ENCODE measurements around the gene IGF2BP2. TPM values are rescaled to one million over a fixed set of nuclear protein-coding genes. Genes with fewer than 3 reads are reported as not detected.

The IGF2BP2 gene
- total and polyA plus RNA-seq, 2 of the 8 experiments (the other 6 are each of a cell fraction or from before 2014, with no cell fraction given) = 7.4 to 121 TPM

GRCh38 chr3:185858502-185859225 is 33.8 kb upstream of the IGF2BP2 start:
- no peak overlapping the region for H3K56ac ChIP-seq (replicated peaks; ENCODE audit: insufficient read length, low read depth, low read length)
- H3K9me3 ChIP-seq (ENCODE audit: insufficient read depth in 2 of 2, low read depth in 1 of 2, low read length in 1 of 2) = peaks cover 0 to 4% of the 10 kb centered on the region in 2 experiments; a peak in 1 of 4 replicates
- no peak overlapping the region for H3K9ac ChIP-seq (replicated peaks in 1 of 4; ENCODE audit: extremely low read depth in 1 of 4, low read depth in 3 of 4, low read length in 3 of 4)
- H4K8ac ChIP-seq (ENCODE audit: extremely low read depth, insufficient read depth, low read length) = no peak overlapping the region
- ChIA-PET POLR2A (ENCODE audit: partially characterized antibody) (no interaction called here), CTCF (ENCODE audit: partially characterized antibody) (interaction anchor here (1.3 to 2.1 kb wide), 3 partner anchors 11 to 199 kb away, joined by 4 to 11 read pairs (median 8); no protein-coding TSS in a partner anchor)
- H2BK5ac ChIP-seq (ENCODE audit: low read depth, low read length) = no peak overlapping the region
- H3K4ac ChIP-seq (replicated peaks; ENCODE audit: insufficient read length, low read depth, low read length) = no peak overlapping the region
- H3K27me3 ChIP-seq (replicated peaks in 1 of 4; ENCODE audit: control insufficient read depth in 3 of 4, extremely low read depth in 1 of 4, insufficient read depth in 3 of 4, low read length in 3 of 4) = no peaks in the 10 kb centered on the region
- H3K23ac ChIP-seq (ENCODE audit: insufficient read length) = no peak overlapping the region
- no peak overlapping the region for H3K4me3 ChIP-seq (ENCODE audit: extremely low read depth in 1 of 4, insufficient read depth in 2 of 4, low read depth in 3 of 4, low read length in 4 of 4)
- no peak for TF ChIP-seq BCL11A (IDR thresholded peaks at IDR 0.05; ENCODE audit: low read depth in 2 of 2, low read length in 2 of 2)
- no peak for TF ChIP-seq GABPA (IDR thresholded peaks at IDR 0.05; ENCODE audit: borderline replicate concordance, insufficient read depth, low read length)
- TF ChIP-seq KDM4A (IDR thresholded peaks at IDR 0.05; ENCODE audit: low read depth, low read length, severe bottlenecking) = no peak
- TF ChIP-seq RBBP5 (IDR thresholded peaks at IDR 0.05; ENCODE audit: borderline replicate concordance, low read depth, low read length) = no peak
- no peak for TF ChIP-seq EGR1 (IDR thresholded peaks at IDR 0.05; ENCODE audit: borderline replicate concordance, low read depth, low read length)
- no peak for TF ChIP-seq ASH2L (IDR thresholded peaks at IDR 0.05; ENCODE audit: low read length)
- TF ChIP-seq JUND (IDR thresholded peaks at IDR 0.05; ENCODE audit: low read length) = no peak
- TF ChIP-seq PHF8 (conservative IDR thresholded peaks at IDR 0.05; ENCODE audit: low read depth, low read length) = no peak
- TF ChIP-seq SP4 (IDR thresholded peaks at IDR 0.05; ENCODE audit: low read length) = no peak
- TF ChIP-seq, protein P1, sequence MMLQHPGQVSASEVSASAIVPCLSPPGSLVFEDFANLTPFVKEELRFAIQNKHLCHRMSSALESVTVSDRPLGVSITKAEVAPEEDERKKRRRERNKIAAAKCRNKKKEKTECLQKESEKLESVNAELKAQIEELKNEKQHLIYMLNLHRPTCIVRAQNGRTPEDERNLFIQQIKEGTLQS (IDR thresholded peaks at IDR 0.05; ENCODE audit: insufficient read depth, low read depth, low read length) = no peak
- no peak for TF ChIP-seq KDM5A (IDR thresholded peaks at IDR 0.05; ENCODE audit: low read length)
- WGBS, 2 experiments (ENCODE audit: extremely low coverage in 1 of 2, insufficient coverage in 1 of 2, insufficient read length in 1 of 2, insufficient replicate concordance in 2 of 2, low coverage in 1 of 2, low lambda C conversion rate in 2 of 2, missing lambda C conversion rate in 1 of 2) = 94% methylated on average over 8 of the region's 8 CpGs; no CpG with 5 or more reads in 1 of the 2 experiments
- H3K79me1 ChIP-seq (ENCODE audit: low read depth, low read length) = no peaks in the 10 kb centered on the region
- H3K14ac ChIP-seq (ENCODE audit: insufficient read length) = no peak overlapping the region
- no peaks in the 10 kb centered on the region for H3K4me1 ChIP-seq (replicated peaks in 1 of 4; ENCODE audit: control insufficient read depth in 3 of 4, insufficient read depth in 4 of 4, low read length in 3 of 4)
- H2AFZ ChIP-seq (ENCODE audit: low read length) = no peak overlapping the region
- H3K18ac ChIP-seq (ENCODE audit: extremely low read depth, low read length) = no peak overlapping the region
- no peak overlapping the region for H4K91ac ChIP-seq (replicated peaks; ENCODE audit: insufficient read length, low read length)
- no peak for DNase-seq (ENCODE audit: low read depth in 1 of 2, low spot score in 2 of 2)
- H3K23me2 ChIP-seq (ENCODE audit: low read depth, low read length) = no peaks in the 10 kb centered on the region
- H2BK15ac ChIP-seq (ENCODE audit: low read length) = no peak overlapping the region
- H3K4me2 ChIP-seq (ENCODE audit: insufficient read depth in 1 of 2, low read depth in 2 of 2, low read length in 2 of 2) = no peak overlapping the region
- H3K36me3 ChIP-seq (ENCODE audit: control insufficient read depth in 2 of 4, insufficient read depth in 4 of 4, low read length in 3 of 4) = no peaks in the 10 kb centered on the region
- H3K27ac ChIP-seq (ENCODE audit: low read depth, low read length) = no peak overlapping the region
- H2BK20ac ChIP-seq (ENCODE audit: low read length) = no peak overlapping the region
- no peak overlapping the region for H2AK5ac ChIP-seq (ENCODE audit: low read depth, low read length)
- no peak overlapping the region for H2BK120ac ChIP-seq (replicated peaks; ENCODE audit: low read depth, low read length)
- no peak overlapping the region for H2BK12ac ChIP-seq (ENCODE audit: low read depth, low read length)
- H4K20me1 ChIP-seq (replicated peaks in 1 of 2; ENCODE audit: control insufficient read depth in 1 of 2, insufficient read depth in 2 of 2, low read length in 2 of 2) = no peaks in the 10 kb centered on the region
- H3K79me2 ChIP-seq (ENCODE audit: control insufficient read depth in 1 of 2, insufficient read depth in 2 of 2, low read length in 2 of 2) = no peaks in the 10 kb centered on the region
- H4K5ac ChIP-seq (ENCODE audit: insufficient read length, low read depth, low read length) = no peak overlapping the region
- FAIRE-seq = no peak

Measured in H1 (cell line).